Parathyroid adenoma (tissue), 2 donors: ENCODE results near the gene ITPKB.

Experiments used
- H2AFZ ChIP-seq: fragments of 300-600 bp; sonication (generic); one replicate; pipeline ENCODE4 v1.7.0; 2017; ENCODE audit warnings: antibody characterized with exemption, mild to moderate bottlenecking
- H3K27ac ChIP-seq: fragments of 300-600 bp; sonication (generic); one replicate; pipeline ENCODE4 v1.7.0; 2017
- H3K27me3 ChIP-seq: fragments of 300-600 bp; sonication (generic); one replicate; pipeline ENCODE4 v1.7.0; 2017; ENCODE audit warnings: low read length; ENCODE audit not compliant: control insufficient read depth, insufficient read depth
- H3K36me3 ChIP-seq: fragments of 300-600 bp; sonication (generic); one replicate; pipeline ENCODE4 v1.7.0; 2017; ENCODE audit warnings: low read length; ENCODE audit not compliant: control insufficient read depth, insufficient read depth
- H3K4me1 ChIP-seq: fragments of 300-600 bp; sonication (generic); one replicate; pipeline ENCODE4 v1.7.0; 2017; ENCODE audit warnings: control low read depth
- H3K4me2 ChIP-seq: fragments of 300-600 bp; sonication (generic); one replicate; pipeline ENCODE4 v1.7.0; 2017; ENCODE audit warnings: low read length
- H3K4me3 ChIP-seq: fragments of 300-600 bp; sonication (generic); one replicate; pipeline ENCODE4 v1.7.0; 2017; ENCODE audit warnings: low read depth, low read length
- H3K79me2 ChIP-seq: fragments of 300-600 bp; sonication (generic); one replicate; pipeline ENCODE4 v1.7.0; 2017; ENCODE audit warnings: control low read depth
- H3K9ac ChIP-seq: fragments of 300-600 bp; sonication (generic); one replicate; pipeline ENCODE4 v1.7.0; 2017; ENCODE audit warnings: mild to moderate bottlenecking
- H3K9me3 ChIP-seq: fragments of 300-600 bp; sonication (generic); one replicate; pipeline ENCODE4 v1.7.0; 2017; ENCODE audit warnings: low read length; ENCODE audit not compliant: control insufficient read depth
- CTCF ChIP-seq: fragments of 300-600 bp; sonication (generic); IDR thresholded peaks from one replicate; pipeline ENCODE4 v1.7.0; 2017; ENCODE audit warnings: antibody characterized with exemption, mild to moderate bottlenecking
- donor health status: primary hyperparathyroidism.

ITPKB gene

GRCh38 chr1:226677027-226678020 lies 61.8 kb downstream of the ITPKB start:
- peak overlapping the region; percentile 20 for H3K27ac ChIP-seq
- no peaks in the 10 kb centered on the region for H3K27me3 ChIP-seq
- H3K79me2 ChIP-seq: peaks cover 6% of the 10 kb centered on the region
- no peak for TF ChIP-seq CTCF
- H3K36me3 ChIP-seq: no peaks in the 10 kb centered on the region
- H3K9me3 ChIP-seq: no peaks in the 10 kb centered on the region
- H2AFZ ChIP-seq: no peak overlapping the region
- H3K4me1 ChIP-seq: peaks cover 2% of the 10 kb centered on the region
- H3K4me2 ChIP-seq: no peak overlapping the region
- H3K4me3 ChIP-seq: no peak overlapping the region
- H3K9ac ChIP-seq: no peak overlapping the region

GRCh38 chr1:226676381-226676780 lies 62.7 kb downstream of the ITPKB start:
- Histone ChIP-seq H3K36me3 (no peaks in the 10 kb centered on the region), H3K4me1 (peaks cover 2% of the 10 kb centered on the region), H3K9ac (no peak overlapping the region)

GRCh38 chr1:226675715-226676357 lies 63.2 kb downstream of the ITPKB start:
- Histone ChIP-seq H3K27ac (peak overlapping the region; percentile 69), H3K36me3 (no peaks in the 10 kb centered on the region), H2AFZ (no peak overlapping the region), H3K79me2 (peaks cover 6% of the 10 kb centered on the region), H3K4me2 (peak overlapping the region; percentile 6), H3K4me1 (peaks cover 2% of the 10 kb centered on the region), H3K4me3 (no peak overlapping the region), H3K9me3 (no peaks in the 10 kb centered on the region), H3K27me3 (no peaks in the 10 kb centered on the region), H3K9ac (no peak overlapping the region)
- TF ChIP-seq CTCF: no peak

More at GRCh38 chr1:226676381-226676780, 62.7 kb downstream of the ITPKB start:
- Histone ChIP-seq H3K9me3 (no peaks in the 10 kb centered on the region), H3K27me3 (no peaks in the 10 kb centered on the region), H3K79me2 (peaks cover 6% of the 10 kb centered on the region), H3K4me2 (no peak overlapping the region), H2AFZ (no peak overlapping the region), H3K4me3 (no peak overlapping the region), H3K27ac (peak overlapping the region; percentile 69)
- no peak for TF ChIP-seq CTCF

DNA sequence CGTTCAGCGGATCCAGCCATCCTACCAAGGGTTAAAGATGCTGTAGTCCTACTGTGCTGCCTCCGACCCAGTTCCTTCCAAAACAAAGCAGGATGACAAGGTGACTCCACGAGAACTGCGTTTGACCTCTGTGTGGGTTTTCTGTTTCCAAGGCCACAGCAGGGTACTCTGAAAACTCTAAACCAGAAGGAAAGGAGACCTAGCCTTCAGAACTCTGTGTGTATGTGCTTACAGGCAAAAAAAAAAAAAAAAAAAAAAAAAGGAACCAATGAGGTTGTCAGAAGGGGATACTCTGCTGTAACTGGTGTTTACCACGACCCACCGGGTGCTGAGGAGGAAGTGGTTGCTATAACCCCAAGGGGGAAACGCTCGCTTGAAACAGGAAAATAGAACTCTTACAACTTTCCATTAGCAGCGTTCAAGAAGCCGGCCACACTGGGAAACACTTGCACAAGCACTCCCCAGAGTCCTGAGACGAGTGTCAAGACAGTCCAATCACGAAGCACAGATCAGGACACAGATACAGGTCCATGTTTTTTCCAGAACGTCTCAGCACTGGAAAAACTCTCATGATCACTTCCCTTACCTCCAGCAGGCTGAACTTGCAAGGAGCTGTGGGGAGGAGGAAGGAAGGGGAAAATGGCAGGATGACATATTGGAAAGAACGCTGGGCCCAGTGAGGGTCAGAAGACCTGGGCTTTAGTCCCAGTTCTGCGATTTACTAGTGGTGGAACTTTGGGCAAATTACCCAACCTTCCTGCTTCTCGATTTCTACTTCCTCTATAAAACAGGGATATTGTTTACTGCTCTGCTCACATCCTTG lies 64.0 kb downstream of the ITPKB start:
- H2AFZ ChIP-seq: no peak overlapping the region
- H3K4me1 ChIP-seq: peaks cover 2% of the 10 kb centered on the region
- H3K4me3 ChIP-seq: no peak overlapping the region
- H3K9me3 ChIP-seq: no peaks in the 10 kb centered on the region
- H3K79me2 ChIP-seq: peaks cover 6% of the 10 kb centered on the region
- no peak for TF ChIP-seq CTCF
- H3K27ac ChIP-seq: peak overlapping the region; percentile 69
- H3K9ac ChIP-seq: no peak overlapping the region
- no peaks in the 10 kb centered on the region for H3K27me3 ChIP-seq
- peak overlapping the region; percentile 9 for H3K4me2 ChIP-seq
- no peaks in the 10 kb centered on the region for H3K36me3 ChIP-seq
